HEK293 (cell line): ENCODE measurements around the gene GSAP.

Experiments
- CTCF ChIA-PET: fragments of 350-600 bp; formaldehyde crosslinking; extraction: SDS; loops from one replicate; lab custom pipeline; 2021; ENCODE audit warnings: antibody characterized with exemption; lab: Yijun Ruan, JAX
- POLR2A ChIA-PET: fragments of 300-600 bp; formaldehyde crosslinking; extraction: SDS; loops from one replicate; lab custom pipeline; 2020; ENCODE audit warnings: antibody characterized with exemption, inconsistent platforms; lab: Yijun Ruan, JAX
- H3K27ac ChIP-seq: fragments of 200-500 bp; sonication (Bioruptor generic); 2 replicates; pipeline ENCODE4 v1.5.1; 2014; ENCODE audit warnings: low read depth, low read length, control low read depth, inconsistent platforms; ENCODE audit errors: extremely low read depth
- H3K36me3 ChIP-seq, 2 experiments: fragments of 200-500 bp in 1 of 2; sonication (Bioruptor generic) in 1 of 2; 1 replicate in 1 of 2; 2 replicates in 1 of 2; pipeline ENCODE4 v1.5.1; 2014 to 2017; ENCODE audit warnings: inconsistent platforms in 2 of 2, low read length in 2 of 2; ENCODE audit not compliant: control insufficient read depth in 2 of 2, insufficient read depth in 1 of 2
- H3K4me1 ChIP-seq: fragments of 200-500 bp; sonication (Bioruptor generic); 2 replicates; pipeline ENCODE4 v1.5.1; 2014; ENCODE audit warnings: mild to moderate bottlenecking, low read length, inconsistent platforms; ENCODE audit not compliant: control insufficient read depth, insufficient read depth
- H3K4me3 ChIP-seq: 2 replicates; pipeline ENCODE4 v1.5.1; 2011; ENCODE audit warnings: low read depth, mild to moderate bottlenecking, control low read depth, low read length, moderate library complexity
- H3K9me3 ChIP-seq: fragments of 200-500 bp; sonication (Bioruptor generic); 2 replicates; pipeline ENCODE4 v1.5.1; 2014; ENCODE audit warnings: low read depth, low read length, inconsistent platforms; ENCODE audit not compliant: control insufficient read depth, insufficient read depth
- TRIM28 ChIP-seq: IDR thresholded peaks from 2 replicates; pipeline ENCODE4 v1.6.1; 2011; ENCODE audit warnings: low read length, control low read depth, borderline replicate concordance
- ZBTB7A ChIP-seq: fragments of 450-650 bp; formaldehyde crosslinking; IDR thresholded peaks from 2 replicates; pipeline ENCODE4 v1.5.1; 2016; ENCODE audit warnings: low read depth, missing biosample characterization, missing genetic modification characterization
- ZNF138 ChIP-seq: fragments of 450-650 bp; formaldehyde crosslinking; IDR thresholded peaks from 2 replicates; pipeline ENCODE4 v1.5.1; 2016; ENCODE audit warnings: missing biosample characterization, missing genetic modification characterization, borderline replicate concordance
- ZNF518A ChIP-seq: fragments of 450-650 bp; formaldehyde crosslinking; conservative IDR thresholded peaks from 2 replicates; pipeline ENCODE4 v1.5.1; 2016; ENCODE audit warnings: low read depth, missing biosample characterization, missing genetic modification characterization
- ZNF548 ChIP-seq: fragments of 450-650 bp; formaldehyde crosslinking; IDR thresholded peaks from 2 replicates; pipeline ENCODE4 v1.5.1; 2016; ENCODE audit warnings: missing biosample characterization, missing genetic modification characterization
- ZNF558 ChIP-seq: fragments of 450-650 bp; formaldehyde crosslinking; IDR thresholded peaks from 2 replicates; pipeline ENCODE4 v1.5.1; 2016; ENCODE audit warnings: missing biosample characterization, missing genetic modification characterization
- ZNF624 ChIP-seq: fragments of 450-650 bp; formaldehyde crosslinking; IDR thresholded peaks from 2 replicates; pipeline ENCODE4 v1.5.1; 2017; ENCODE audit warnings: missing biosample characterization, missing genetic modification characterization
- ZNF658 ChIP-seq: fragments of 450-650 bp; formaldehyde crosslinking; IDR thresholded peaks from 2 replicates; pipeline ENCODE4; 2016; ENCODE audit warnings: missing biosample characterization, missing genetic modification characterization
- ZNF677 ChIP-seq: fragments of 450-650 bp; IDR thresholded peaks from 2 replicates; pipeline ENCODE4 v1.5.0; 2018; ENCODE audit warnings: missing biosample characterization, mild to moderate bottlenecking, missing genetic modification characterization, moderate library complexity
- ZNF747 ChIP-seq: fragments of 450-650 bp; formaldehyde crosslinking; IDR thresholded peaks from 2 replicates; pipeline ENCODE4 v1.5.1; 2016; ENCODE audit warnings: missing biosample characterization, missing genetic modification characterization
- ZNF768 ChIP-seq: fragments of 450-650 bp; formaldehyde crosslinking; IDR thresholded peaks from 2 replicates; pipeline ENCODE4 v1.5.1; 2018; ENCODE audit warnings: missing biosample characterization, mild to moderate bottlenecking, missing genetic modification characterization
- ZNF776 ChIP-seq: fragments of 450-650 bp; formaldehyde crosslinking; IDR thresholded peaks from 2 replicates; pipeline ENCODE4 v1.5.0; 2017; ENCODE audit warnings: missing biosample characterization, missing genetic modification characterization, borderline replicate concordance
- TF ChIP-seq, protein P1 (sequence below): fragments of 450-650 bp; formaldehyde crosslinking; IDR thresholded peaks from 2 replicates; pipeline ENCODE4 v1.5.1; 2016; ENCODE audit warnings: missing biosample characterization, missing genetic modification characterization
- TF ChIP-seq, protein P2 (sequence below): fragments of 450-650 bp; formaldehyde crosslinking; IDR thresholded peaks from 2 replicates; pipeline ENCODE4 v1.5.1; 2016; ENCODE audit warnings: missing biosample characterization, missing genetic modification characterization
- TF ChIP-seq, protein P3 (sequence below): fragments of 450-650 bp; formaldehyde crosslinking; IDR thresholded peaks from 2 replicates; pipeline ENCODE4 v1.5.1; 2017; ENCODE audit warnings: missing biosample characterization, missing genetic modification characterization
- TF ChIP-seq, protein P4 (sequence below): fragments of 450-650 bp; formaldehyde crosslinking; IDR thresholded peaks from 2 replicates; pipeline ENCODE4 v1.5.1; 2016; ENCODE audit warnings: missing biosample characterization, missing genetic modification characterization

The GSAP gene

DNA sequence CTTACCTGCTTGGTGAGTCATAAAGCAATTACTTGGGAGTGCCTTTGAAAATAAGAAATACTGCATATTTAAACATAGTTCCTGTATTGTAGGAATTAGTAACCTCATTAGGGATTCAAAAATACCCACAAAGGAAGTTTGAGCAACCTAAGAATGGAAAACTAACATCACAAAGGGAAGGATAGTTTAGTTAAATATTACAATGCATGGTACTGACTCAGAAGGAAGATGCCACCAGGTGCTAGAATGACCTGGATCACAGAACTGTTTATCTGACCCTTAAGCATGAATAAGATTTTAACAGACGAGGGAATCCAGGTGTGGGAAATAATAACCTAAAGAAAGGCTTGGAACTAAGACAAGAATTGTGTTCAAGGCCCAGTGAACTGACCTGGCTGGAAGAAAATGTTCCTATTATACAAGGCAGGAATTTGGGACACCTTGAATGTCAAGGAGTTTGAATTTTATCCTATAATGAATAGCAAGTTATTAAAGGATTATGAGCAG, 106.4 kb downstream of the GSAP start:
- no peak for TF ChIP-seq TRIM28
- TF ChIP-seq, protein P1, sequence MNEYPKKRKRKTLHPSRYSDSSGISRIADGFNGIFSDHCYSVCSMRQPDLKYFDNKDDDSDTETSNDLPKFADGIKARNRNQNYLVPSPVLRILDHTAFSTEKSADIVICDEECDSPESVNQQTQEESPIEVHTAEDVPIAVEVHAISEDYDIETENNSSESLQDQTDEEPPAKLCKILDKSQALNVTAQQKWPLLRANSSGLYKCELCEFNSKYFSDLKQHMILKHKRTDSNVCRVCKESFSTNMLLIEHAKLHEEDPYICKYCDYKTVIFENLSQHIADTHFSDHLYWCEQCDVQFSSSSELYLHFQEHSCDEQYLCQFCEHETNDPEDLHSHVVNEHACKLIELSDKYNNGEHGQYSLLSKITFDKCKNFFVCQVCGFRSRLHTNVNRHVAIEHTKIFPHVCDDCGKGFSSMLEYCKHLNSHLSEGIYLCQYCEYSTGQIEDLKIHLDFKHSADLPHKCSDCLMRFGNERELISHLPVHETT (tag by site-specific recombination) = no peak
- no peak for TF ChIP-seq ZNF658 (tag by site-specific recombination)
- no peak for TF ChIP-seq ZNF138 (tag by site-specific recombination)
- no peak for TF ChIP-seq ZNF776
- TF ChIP-seq, protein P2, sequence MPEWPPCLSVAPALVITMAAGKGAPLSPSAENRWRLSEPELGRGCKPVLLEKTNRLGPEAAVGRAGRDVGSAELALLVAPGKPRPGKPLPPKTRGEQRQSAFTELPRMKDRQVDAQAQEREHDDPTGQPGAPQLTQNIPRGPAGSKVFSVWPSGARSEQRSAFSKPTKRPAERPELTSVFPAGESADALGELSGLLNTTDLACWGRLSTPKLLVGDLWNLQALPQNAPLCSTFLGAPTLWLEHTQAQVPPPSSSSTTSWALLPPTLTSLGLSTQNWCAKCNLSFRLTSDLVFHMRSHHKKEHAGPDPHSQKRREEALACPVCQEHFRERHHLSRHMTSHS (tag by site-specific recombination) = no peak
- TF ChIP-seq, protein P3, sequence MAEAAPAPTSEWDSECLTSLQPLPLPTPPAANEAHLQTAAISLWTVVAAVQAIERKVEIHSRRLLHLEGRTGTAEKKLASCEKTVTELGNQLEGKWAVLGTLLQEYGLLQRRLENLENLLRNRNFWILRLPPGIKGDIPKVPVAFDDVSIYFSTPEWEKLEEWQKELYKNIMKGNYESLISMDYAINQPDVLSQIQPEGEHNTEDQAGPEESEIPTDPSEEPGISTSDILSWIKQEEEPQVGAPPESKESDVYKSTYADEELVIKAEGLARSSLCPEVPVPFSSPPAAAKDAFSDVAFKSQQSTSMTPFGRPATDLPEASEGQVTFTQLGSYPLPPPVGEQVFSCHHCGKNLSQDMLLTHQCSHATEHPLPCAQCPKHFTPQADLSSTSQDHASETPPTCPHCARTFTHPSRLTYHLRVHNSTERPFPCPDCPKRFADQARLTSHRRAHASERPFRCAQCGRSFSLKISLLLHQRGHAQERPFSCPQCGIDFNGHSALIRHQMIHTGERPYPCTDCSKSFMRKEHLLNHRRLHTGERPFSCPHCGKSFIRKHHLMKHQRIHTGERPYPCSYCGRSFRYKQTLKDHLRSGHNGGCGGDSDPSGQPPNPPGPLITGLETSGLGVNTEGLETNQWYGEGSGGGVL (tag by site-specific recombination) = no peak
- no peak for TF ChIP-seq ZNF747 (tag by site-specific recombination)
- TF ChIP-seq, all 188 proteins: peak for 0
- H3K36me3 ChIP-seq = no peaks in the 10 kb centered on the region
- H3K9me3 ChIP-seq = no peaks in the 10 kb centered on the region
- POLR2A ChIA-PET = no interaction called here
- CTCF ChIA-PET = no interaction called here
- H3K4me3 ChIP-seq = no peak overlapping the region
- H3K27ac ChIP-seq = no peak overlapping the region
- no peaks in the 10 kb centered on the region for H3K4me1 ChIP-seq

DNA sequence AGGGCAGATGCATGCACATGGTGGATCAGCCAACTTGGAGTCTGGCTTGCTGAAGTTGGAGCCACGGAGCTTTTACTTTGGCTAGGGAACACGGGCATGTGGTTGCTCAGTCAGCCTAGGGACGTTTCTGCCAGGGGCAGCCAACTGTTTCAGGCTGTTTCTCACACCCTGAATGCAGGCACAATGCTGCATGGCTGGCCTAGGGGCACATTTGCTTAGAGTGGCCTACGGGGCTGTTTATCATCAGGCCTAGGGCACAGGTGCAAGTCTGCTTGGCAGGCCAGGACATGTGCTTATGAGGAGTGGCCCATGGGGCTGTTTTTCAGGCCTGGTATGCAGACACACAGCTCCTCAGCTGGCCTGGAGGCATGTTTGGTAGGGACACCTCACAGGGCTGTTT, 107.4 kb downstream of the GSAP start:
- no peaks in the 10 kb centered on the region for H3K9me3 ChIP-seq
- ChIA-PET CTCF (no interaction called here), POLR2A (no interaction called here)
- no peaks in the 10 kb centered on the region for H3K4me1 ChIP-seq
- H3K36me3 ChIP-seq = no peaks in the 10 kb centered on the region
- no peak overlapping the region for H3K27ac ChIP-seq
- TF ChIP-seq ZNF558 (tag by site-specific recombination) (no peak), ZNF624 (tag by site-specific recombination) (no peak)
- no peak overlapping the region for H3K4me3 ChIP-seq

GRCh38 chr7:77306231-77307067, 109.7 kb downstream of the GSAP start:
- no peaks in the 10 kb centered on the region for H3K4me1 ChIP-seq
- ChIA-PET CTCF (no interaction called here), POLR2A (no interaction called here)
- H3K4me3 ChIP-seq = no peak overlapping the region
- H3K36me3 ChIP-seq = no peaks in the 10 kb centered on the region
- TF ChIP-seq ZBTB7A = no peak
- TF ChIP-seq ZNF677 (tag by site-specific recombination) = no peak
- no peak for TF ChIP-seq ZNF138 (tag by site-specific recombination)
- TF ChIP-seq ZNF776 = no peak
- TF ChIP-seq ZNF768 (tag by site-specific recombination) = no peak
- TF ChIP-seq ZNF548 (tag by site-specific recombination) = no peak
- TF ChIP-seq ZNF518A (tag by site-specific recombination) = no peak
- TF ChIP-seq, protein P4, sequence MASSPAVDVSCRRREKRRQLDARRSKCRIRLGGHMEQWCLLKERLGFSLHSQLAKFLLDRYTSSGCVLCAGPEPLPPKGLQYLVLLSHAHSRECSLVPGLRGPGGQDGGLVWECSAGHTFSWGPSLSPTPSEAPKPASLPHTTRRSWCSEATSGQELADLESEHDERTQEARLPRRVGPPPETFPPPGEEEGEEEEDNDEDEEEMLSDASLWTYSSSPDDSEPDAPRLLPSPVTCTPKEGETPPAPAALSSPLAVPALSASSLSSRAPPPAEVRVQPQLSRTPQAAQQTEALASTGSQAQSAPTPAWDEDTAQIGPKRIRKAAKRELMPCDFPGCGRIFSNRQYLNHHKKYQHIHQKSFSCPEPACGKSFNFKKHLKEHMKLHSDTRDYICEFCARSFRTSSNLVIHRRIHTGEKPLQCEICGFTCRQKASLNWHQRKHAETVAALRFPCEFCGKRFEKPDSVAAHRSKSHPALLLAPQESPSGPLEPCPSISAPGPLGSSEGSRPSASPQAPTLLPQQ (tag by site-specific recombination) = no peak
- H3K27ac ChIP-seq = no peak overlapping the region
- no peaks in the 10 kb centered on the region for H3K9me3 ChIP-seq
